GM21390 (cell line): ENCODE data around the gene CRACR2A.

Experiments
- ATAC-seq: cut with Tn5 transposase; IDR thresholded peaks from one replicate; pipeline ENCODE4 v1.9.1; 2021; ENCODE audit not compliant: unreplicated experiment

The CRACR2A gene

GRCh38 chr12:3725388-3726115 is 27.4 kb downstream of the CRACR2A start:
- no peak for ATAC-seq

GRCh38 chr12:3723916-3724805 is 28.7 kb downstream of the CRACR2A start:
- no peak for ATAC-seq

DNA sequence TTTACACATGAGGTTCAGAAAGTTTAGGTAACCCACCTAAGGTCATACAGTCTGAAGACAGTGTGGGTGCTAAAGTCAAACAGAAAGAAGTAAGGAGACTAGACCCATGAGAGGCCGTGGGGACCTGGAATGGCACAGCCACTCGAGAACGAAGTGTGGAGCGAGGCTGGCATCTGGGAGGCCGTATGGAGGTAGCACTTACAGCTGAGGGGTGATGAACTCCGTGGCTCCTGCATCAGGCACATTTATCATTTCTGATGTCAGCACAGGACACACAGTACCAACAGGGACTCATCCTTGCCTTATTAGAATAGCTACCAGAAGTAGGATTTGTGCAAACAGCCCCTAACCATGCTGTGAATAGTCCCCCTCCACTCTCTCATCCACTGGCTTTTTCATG is 30.5 kb downstream of the CRACR2A start:
- ATAC-seq = no peak

- no peak for ATAC-seq
Measured at GRCh38 chr12:3720772-3721171, 32.1 kb downstream of the CRACR2A start.

DNA sequence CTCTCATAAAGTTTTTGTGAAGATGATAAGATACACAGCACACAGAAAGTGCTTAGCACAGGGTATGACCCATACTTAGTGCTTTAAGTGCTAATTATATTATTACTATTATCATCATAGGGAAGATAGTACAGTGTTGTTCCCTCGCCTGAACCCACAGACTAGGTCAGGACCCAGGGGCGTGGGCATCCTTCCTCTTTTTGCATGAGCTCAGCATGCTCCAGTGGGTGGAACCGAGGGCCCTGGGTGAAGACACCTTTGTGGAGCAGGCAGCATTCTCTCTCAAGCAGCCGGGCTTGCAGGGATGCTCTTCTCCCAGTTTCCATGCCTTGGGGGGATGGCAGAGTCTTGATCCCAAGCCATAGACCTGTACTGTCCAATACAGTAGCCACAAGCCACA is 34.8 kb downstream of the CRACR2A start:
- no peak for ATAC-seq

DNA sequence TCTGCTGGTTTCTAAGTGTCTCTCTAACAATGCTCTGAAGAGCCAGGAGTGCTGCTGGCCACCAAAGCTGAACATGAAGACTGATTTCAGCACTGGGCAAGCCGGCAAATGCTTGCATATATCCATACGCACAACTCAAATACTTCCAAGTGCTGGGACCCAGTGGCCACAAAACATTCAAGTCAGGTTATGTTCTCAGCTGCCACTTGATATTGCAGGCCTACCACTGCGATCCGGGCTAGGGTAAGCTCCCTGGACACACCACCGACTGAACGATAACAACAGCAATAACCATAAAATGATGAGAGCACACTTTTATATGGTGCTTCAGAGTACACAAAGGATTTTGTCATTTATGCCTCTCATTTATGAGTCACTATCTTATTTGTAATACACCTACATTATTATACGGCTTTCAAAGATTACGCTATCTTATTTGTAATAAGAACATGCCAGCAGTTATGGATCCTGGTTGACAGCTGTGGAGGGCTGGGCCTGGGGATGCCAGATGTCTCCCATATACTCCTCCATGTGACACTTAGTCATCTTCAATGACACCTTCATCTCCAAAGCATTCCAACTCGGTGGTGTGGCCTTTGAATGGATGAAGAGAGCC is 35.5 kb downstream of the CRACR2A start:
- no peak for ATAC-seq

- ATAC-seq = no peak
Measured at GRCh38 chr12:3715999-3716398, 36.9 kb downstream of the CRACR2A start.

- no peak for ATAC-seq
Measured at GRCh38 chr12:3713947-3714346, 39.0 kb downstream of the CRACR2A start.

DNA sequence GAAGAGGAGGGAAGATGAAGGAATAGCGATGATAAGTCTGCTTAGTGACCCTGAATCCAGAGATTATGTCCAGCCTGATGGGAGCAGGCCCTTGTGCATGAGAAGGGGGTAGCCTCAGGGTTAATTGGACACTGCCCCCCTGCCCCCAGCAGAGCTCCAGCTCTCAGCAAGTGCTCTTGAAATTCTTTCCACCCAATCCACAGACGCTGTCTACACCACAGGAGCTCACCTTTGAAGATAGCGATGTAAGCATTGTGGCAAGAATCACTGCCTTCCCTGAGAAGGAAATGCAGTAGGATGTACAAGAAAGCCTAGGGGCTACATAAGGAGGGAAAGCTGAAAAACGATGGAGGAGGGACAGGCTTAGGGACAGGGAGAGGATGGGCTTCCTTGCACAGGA is 39.4 kb downstream of the CRACR2A start:
- ATAC-seq = no peak

DNA sequence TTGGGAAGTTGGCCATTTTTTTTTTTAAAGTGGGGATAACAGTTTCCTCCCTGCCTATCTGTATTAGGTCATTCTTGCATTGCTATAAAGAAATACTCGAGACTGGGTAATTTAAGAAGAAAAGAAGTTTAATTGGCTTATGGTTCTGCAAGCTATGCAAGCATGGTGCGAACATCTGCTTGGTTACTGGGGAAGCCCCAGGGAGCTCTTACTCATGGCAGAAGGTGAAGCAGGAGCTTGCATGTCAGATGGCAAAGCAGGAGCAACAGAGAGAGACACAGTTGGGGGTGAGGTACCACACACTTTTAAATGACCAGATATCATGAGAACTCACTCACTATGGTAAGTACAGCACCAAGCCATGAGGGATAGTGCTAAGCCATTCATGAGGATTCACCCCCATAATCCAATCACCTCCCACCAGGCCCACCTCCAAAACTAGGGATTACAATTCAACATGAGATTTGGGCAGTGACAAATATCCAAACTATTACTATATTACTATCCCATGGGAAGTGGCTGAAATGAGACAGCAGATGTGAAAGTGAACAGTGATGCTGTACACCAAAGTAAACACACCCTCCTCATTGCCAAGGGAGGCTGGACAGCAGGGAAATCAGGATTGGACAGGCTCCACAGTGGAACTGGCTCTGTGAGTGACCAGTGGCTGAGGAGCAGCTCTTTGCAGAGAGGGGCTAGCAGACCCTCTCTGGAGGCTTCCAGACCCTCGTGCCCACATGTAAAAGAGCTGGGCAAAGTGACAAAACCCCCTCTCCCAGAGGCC is 40.5 kb downstream of the CRACR2A start:
- ATAC-seq = no peak

DNA sequence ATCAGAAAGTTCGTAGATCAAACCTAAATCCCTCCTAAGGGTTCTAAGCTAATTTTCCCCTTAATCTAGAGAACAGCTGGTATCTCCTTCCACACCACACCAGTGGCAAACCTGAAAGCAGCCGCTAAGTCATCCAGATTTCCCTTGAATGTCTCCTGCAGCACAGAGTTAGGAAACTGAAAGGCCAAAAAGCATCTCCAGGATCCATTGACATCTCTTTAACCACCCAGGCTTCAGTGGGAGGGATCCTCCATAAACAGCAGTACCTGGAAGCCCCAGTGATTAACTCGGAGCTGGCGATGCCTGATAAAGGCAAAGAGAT is 47.6 kb downstream of the CRACR2A start:
- no peak for ATAC-seq

DNA sequence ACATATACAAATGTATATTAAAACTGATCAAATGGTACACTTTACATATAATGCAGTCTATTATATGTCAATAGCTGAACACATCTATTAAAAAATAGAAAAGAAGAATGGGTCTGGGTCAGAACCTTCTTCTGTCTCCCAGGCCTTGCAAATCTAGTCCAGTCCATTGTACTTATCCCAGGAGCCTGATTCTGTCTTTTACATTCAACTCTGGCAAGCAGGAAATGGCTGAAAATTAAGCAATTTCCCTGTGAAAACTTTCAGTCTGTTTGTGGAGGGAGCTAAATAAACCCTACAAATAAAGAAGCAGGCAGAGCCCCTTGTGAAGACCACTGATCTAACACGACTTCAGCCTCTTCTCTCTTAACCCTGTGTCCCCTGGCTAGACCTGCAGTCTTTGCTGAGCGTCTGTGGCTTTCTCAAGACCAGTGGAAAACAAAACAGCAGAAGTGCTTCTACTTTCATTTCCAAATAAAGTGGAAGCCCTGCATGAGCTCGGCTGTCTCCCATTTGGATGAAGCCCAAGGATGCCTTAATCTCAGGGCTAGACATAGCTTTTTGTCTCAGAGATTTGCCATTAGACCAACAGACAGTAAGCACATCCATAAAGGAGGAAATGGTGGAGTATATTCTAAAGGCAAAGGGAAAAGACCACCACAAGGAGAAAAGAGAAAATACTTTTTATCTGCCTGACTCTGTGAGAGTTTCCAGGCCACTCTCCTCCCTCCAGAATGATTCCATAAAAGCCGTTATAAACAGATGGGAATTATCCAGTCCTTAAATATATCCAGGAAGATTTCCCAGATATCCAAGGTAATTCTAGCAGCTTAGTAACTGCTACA is 48.2 kb downstream of the CRACR2A start:
- no peak for ATAC-seq

GRCh38 chr12:3700861-3701260 is 52.0 kb downstream of the CRACR2A start:
- ATAC-seq = no peak

DNA sequence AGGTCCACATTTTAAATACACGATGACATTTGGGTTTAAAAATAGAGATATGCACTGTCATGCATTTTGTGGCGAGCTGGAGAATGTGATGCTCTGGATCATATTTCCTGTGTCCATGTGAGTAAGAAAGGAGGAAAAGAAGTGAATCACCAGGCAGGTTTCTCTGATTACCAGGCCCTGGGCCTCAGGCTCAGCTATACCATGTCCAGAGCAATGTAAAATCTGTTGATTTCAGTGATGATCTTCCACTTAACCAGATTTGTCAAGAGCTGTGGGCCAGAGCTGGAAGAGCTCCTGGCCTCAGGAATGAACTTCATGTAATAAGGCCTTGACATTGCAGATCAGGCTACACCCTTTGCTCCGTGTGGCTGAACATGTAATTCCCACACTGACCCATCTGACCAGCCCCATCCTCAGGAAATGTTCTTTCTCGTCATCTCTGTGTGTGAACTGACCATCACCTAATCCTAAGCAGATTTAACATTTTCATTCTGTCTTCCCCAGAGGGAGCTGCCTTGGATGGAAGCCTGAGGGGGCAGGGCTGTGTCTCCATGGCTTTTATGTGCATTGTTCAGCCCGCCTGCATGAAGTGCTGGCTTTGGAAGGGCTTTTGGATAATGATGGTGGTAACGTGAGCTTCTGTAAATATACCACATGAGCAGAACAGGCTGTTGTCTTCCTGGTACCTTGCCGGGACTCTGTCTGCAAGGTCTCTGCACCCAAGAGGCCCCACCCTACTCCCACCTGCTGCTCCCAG is 54.5 kb downstream of the CRACR2A start:
- no peak for ATAC-seq

- ATAC-seq = no peak
Measured at GRCh38 chr12:3697311-3697870, 55.5 kb downstream of the CRACR2A start.

DNA sequence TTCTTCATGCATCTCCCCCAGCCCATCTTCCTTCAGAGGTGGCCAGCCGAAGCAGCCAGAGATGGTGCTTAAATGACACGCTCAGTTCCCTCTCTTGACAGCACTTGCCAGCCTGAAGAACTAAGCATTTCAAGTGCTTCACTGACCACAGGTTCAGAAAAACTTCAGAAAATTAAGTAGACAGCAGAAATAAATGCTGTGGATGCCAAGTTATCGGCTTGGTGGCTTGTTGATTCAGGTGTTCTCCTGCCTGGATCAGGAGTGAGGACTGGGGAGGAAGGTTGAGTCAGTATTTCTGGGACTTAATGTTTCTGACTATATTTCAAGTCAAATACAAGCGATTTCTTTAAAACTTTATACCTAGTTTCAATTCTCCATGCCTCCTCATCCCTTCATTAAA is 58.2 kb downstream of the CRACR2A start:
- ATAC-seq = no peak

GRCh38 chr12:3692616-3693365 is 60.1 kb downstream of the CRACR2A start:
- ATAC-seq = no peak

- ATAC-seq = no peak
Measured at GRCh38 chr12:3686463-3686862, 66.4 kb downstream of the CRACR2A start.

DNA sequence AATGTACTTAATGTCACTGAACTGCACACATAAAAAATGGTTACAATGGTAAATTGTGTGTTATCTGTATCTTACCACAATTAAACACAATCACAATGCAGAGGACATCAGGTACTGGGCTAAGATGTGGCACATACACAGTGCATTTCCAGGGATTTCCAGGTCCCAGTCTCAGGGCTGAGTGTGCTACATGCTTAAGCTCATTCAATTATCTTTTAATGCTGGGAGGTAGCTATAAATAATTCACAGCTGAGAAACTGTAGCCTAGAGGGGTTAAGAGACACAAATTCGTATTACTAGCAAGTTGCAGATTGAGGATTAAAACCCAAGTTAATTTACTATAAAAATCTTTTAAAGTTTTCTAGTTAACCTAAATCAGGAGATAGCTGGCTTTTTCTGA is 67.1 kb downstream of the CRACR2A start:
- no peak for ATAC-seq
